Activated CD8-positive, alpha-beta T cell treated with anti-CD3 and anti-CD28 coated beads for 36 hours (primary cell): ENCODE measurements around the gene NPAS2. TPM values are rescaled to one million over a fixed set of nuclear protein-coding genes. Genes with fewer than 3 reads are reported as not detected.

Source experiments
- ATAC-seq: fragments of 200-7000 bp; cut with Tn5 transposase; one replicate; pipeline ENCODE4 v1.10.0; 2021; ENCODE audit warnings: mild to moderate bottlenecking, moderate library complexity
- CTCF ChIA-PET: fragments of 350-600 bp; sonication (Branson Sonifier 250); formaldehyde crosslinking; loops from one replicate; lab custom pipeline; 2021; ENCODE audit warnings: antibody characterized with exemption; lab: Charles Lee
- POLR2A ChIA-PET: fragments of 350-600 bp; sonication (Branson Sonifier 250); formaldehyde crosslinking; loops from one replicate; lab custom pipeline; 2021; ENCODE audit warnings: antibody characterized with exemption; lab: Charles Lee
- DNase-seq: peaks from one replicate; pipeline ENCODE4 v3.0.0-alpha.2; 2020
- H3K27ac Mint-ChIP-seq: one replicate; pipeline ENCODE4 v1.8.0; 2021; ENCODE audit warnings: mild to moderate bottlenecking, mixed read lengths
- H3K27me3 Mint-ChIP-seq: one replicate; pipeline ENCODE4 v1.8.0; 2021; ENCODE audit warnings: mixed read lengths
- H3K36me3 Mint-ChIP-seq: one replicate; pipeline ENCODE4 v1.8.0; 2021; ENCODE audit warnings: low read depth, mixed read lengths
- H3K4me1 Mint-ChIP-seq: one replicate; pipeline ENCODE4 v1.8.0; 2021; ENCODE audit warnings: low read depth, mixed read lengths
- H3K4me3 Mint-ChIP-seq: one replicate; pipeline ENCODE4 v1.8.0; 2021; ENCODE audit warnings: mild to moderate bottlenecking, moderate library complexity, mixed read lengths
- H3K9me3 Mint-ChIP-seq: one replicate; pipeline ENCODE4 v1.8.0; 2021; ENCODE audit warnings: mixed read lengths
- intact Hi-C: fragments of 100-400 bp; cut with micrococcal nuclease; formaldehyde crosslinking; loops from one replicate; pipeline ENCODE4 v1.10.0; 2022
- total RNA-seq, 2 experiments: library from RNA; stranded (reverse); gene quantifications; one replicate each; pipeline ENCODE4 v1.2.3, GENCODE V29; 2021
- TF ChIP-seq, protein P1 (sequence below): fragments of 200-600 bp; IDR thresholded peaks from one replicate; pipeline ENCODE4 v1.8.0; 2022; ENCODE audit warnings: antibody characterized with exemption, mild to moderate bottlenecking

The NPAS2 gene
- total RNA-seq, 2 experiments from 2014 or later: 14.4 to 15.2 TPM

DNA sequence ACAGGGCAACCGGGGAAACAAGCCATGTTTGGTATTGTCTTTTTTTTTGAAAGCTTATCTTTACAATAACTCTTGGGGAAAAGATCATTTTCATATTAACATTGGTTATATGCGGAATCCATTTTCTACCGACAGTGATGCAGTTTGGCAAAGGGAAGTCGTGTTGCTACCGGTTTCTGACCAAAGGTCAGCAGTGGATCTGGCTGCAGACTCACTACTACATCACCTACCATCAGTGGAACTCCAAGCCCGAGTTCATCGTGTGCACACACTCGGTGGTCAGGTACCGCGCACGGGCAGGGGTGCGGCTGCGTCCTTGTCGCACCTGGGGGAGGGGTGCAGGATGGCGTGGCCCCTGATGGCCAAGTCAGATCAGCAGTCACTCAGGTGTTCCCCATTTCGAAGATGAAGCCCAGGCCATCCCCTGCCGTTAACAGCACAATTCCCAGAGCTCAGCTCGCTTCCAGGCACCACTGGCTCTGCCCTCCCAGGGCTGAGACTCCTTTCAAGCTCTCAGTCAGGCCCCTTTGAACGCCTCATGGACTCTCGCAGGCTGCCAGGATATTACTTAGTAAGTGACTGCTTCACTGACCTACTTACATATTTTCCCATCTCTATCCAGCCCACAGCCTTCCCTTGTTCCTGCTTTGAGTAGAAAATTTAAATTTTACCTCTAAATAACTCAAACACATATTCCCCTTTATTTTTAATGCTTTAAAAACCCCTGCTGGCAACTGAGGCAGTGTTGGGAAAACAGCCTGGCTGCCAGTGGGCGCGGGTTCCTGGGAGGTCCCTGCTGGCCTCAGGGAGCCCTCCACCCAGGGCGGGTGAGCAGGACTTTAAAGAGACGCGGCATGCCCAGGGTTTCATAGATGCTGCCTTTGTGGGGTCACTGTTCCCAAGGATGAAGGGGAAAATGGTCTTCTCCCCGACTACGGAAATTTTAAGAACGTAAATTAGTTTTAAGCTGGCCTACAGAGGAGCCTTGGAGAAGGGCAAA, 148.5 kb downstream of the NPAS2 start:
- intact Hi-C loops: no loop called here
- ATAC-seq (no peak), DNase-seq (no peak)
- H3K27ac Mint-ChIP-seq: no peak overlapping the region
- ChIA-PET CTCF (no interaction called here), POLR2A (interaction anchor here (0.6 kb wide), 1 partner anchor 1538 kb away, joined by 3 read pairs; no protein-coding TSS in a partner anchor)
- H3K4me3 Mint-ChIP-seq: no peak overlapping the region
- peaks cover 8% of the 10 kb centered on the region for H3K4me1 Mint-ChIP-seq
- H3K36me3 Mint-ChIP-seq: peaks cover 2% of the 10 kb centered on the region
- H3K27me3 Mint-ChIP-seq: no peaks in the 10 kb centered on the region
- H3K9me3 Mint-ChIP-seq: no peaks in the 10 kb centered on the region
- TF ChIP-seq, protein P1, sequence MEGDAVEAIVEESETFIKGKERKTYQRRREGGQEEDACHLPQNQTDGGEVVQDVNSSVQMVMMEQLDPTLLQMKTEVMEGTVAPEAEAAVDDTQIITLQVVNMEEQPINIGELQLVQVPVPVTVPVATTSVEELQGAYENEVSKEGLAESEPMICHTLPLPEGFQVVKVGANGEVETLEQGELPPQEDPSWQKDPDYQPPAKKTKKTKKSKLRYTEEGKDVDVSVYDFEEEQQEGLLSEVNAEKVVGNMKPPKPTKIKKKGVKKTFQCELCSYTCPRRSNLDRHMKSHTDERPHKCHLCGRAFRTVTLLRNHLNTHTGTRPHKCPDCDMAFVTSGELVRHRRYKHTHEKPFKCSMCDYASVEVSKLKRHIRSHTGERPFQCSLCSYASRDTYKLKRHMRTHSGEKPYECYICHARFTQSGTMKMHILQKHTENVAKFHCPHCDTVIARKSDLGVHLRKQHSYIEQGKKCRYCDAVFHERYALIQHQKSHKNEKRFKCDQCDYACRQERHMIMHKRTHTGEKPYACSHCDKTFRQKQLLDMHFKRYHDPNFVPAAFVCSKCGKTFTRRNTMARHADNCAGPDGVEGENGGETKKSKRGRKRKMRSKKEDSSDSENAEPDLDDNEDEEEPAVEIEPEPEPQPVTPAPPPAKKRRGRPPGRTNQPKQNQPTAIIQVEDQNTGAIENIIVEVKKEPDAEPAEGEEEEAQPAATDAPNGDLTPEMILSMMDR: no peak

DNA sequence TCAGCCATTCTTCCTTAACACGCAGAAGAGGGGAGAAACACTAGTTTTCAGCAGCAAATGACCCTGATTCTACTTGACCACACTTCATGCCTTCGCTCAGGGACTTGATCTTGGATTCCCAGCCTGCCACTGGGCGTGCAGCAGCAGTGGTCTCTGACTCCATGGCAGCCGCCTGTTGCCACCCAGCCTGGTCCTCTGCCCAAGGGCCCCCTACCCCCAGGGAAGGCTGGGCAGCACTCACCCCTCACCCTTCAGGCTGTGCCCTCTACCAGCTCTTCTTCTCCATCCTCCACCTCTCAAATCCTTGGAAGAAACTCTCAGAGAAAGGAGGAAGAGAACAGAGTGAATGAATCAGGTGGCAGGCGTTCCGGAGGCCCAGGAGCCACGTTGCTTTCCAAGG, 150.1 kb downstream of the NPAS2 start:
- Mint-ChIP-seq H3K4me3 (no peak overlapping the region), H3K9me3 (no peaks in the 10 kb centered on the region), H3K27ac (no peak overlapping the region), H3K4me1 (no peaks in the 10 kb centered on the region), H3K27me3 (no peaks in the 10 kb centered on the region), H3K36me3 (peaks cover 2% of the 10 kb centered on the region)
- ChIA-PET CTCF (no interaction called here), POLR2A (no interaction called here)
- ATAC-seq (no peak), DNase-seq (no peak)
- intact Hi-C loops: no loop called here
- TF ChIP-seq, protein P1: no peak

DNA sequence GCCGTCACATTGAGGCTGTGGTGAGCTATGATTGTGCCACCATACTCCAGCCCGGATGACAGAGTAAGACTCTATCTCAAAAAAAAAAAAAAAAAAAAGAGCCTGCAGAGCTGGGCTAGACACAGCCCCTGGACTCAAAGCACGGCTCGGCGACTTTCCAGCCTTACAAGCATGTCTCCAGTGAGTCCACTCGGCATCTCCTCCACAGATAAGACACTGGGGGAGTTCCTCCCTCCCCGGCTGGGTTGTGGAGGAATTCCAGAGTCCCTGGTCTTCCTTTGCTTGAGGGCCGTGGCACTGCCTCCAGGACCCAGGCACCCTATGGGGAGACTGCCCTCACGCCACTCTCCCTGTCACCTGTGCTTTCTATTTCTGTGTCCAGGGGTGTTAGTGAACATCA, 151.3 kb downstream of the NPAS2 start:
- Mint-ChIP-seq H3K4me1 (no peaks in the 10 kb centered on the region), H3K27ac (no peak overlapping the region), H3K4me3 (no peak overlapping the region), H3K9me3 (no peaks in the 10 kb centered on the region), H3K36me3 (peaks cover 2% of the 10 kb centered on the region), H3K27me3 (no peaks in the 10 kb centered on the region)
- ChIA-PET POLR2A (no interaction called here), CTCF (no interaction called here)
- DNase-seq (no peak), ATAC-seq (no peak)
- intact Hi-C loops: no loop called here
- TF ChIP-seq, protein P1: no peak

DNA sequence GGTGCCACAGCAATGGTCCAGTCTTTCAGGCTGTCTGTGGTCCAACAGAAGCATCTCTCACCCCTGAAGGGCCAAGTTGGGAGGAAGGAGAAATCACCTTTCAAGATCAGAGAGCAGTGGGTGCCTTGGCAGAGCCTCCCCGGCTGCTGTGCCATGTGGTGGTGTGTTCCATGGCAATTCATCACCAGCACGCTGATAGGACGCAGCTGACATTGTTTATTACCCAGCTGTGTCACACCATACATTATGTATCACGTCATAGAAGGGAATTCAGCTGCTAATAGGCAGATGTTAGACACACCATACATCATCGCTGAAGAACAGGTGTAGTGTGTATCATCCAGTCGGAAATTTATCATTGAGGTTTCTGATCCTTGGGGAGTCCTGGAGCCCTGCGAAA, 152.5 kb downstream of the NPAS2 start:
- H3K9me3 Mint-ChIP-seq: no peaks in the 10 kb centered on the region
- TF ChIP-seq, protein P1: no peak
- H3K4me3 Mint-ChIP-seq: no peak overlapping the region
- no peak for ATAC-seq
- no peaks in the 10 kb centered on the region for H3K4me1 Mint-ChIP-seq
- no peak overlapping the region for H3K27ac Mint-ChIP-seq
- ChIA-PET CTCF (no interaction called here), POLR2A (no interaction called here)
- no peaks in the 10 kb centered on the region for H3K27me3 Mint-ChIP-seq
- no peak for DNase-seq
- intact Hi-C loops: no loop called here
- H3K36me3 Mint-ChIP-seq: peaks cover 2% of the 10 kb centered on the region
